Fibroblast of mammary gland (primary cell): ENCODE data around the gene GPR107.

Experiments
- DNase-seq: peaks from one replicate; pipeline ENCODE4 v3.0.0-alpha.2; 2010; ENCODE audit warnings: low read depth
- H3K4me3 ChIP-seq: 2 replicates; pipeline ENCODE4 v1.5.1; 2011; ENCODE audit warnings: low read depth, mild to moderate bottlenecking, low read length, moderate library complexity; ENCODE audit not compliant: control insufficient read depth
- TF ChIP-seq, protein P1 (sequence below): conservative IDR thresholded peaks from 2 replicates; pipeline ENCODE4 v1.5.1; 2011; ENCODE audit warnings: low read depth, low read length, inconsistent platforms; ENCODE audit not compliant: control insufficient read depth, insufficient read depth

GPR107 gene

DNA sequence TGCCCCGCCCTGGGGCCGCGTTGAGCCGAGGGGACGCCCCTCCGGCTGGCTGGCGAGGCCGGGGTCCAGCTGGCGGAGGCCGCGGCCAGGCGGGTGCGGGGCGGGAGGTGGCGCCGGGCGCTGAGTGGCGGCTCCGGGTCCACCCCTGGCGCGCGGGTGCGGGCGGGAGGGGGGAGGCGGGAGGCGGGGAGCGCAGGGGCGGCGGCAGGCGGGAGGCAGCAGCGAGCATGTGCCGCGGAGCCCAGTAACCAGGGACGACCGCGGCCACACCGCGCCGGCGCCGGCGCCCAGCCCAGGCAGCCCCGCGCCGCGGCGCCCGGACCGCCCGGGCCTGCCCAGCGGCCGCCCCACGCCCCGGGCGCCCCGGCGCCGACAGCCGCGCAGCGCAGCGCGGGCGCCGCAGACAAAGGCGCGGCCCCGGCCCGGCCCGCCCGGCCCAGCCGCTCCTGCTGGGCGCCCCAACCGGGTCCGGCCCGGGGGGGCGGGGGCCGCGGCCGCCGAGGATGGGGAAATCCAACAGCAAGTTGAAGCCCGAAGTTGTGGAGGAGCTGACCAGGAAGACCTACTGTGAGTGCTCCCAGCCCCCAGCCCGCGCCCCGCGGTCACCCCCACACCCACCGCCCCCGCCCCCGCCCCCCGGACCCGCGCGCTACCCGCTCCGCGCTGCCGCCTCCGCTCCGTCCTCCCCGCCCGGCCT lies 118.6 kb downstream of the GPR107 start, which contains the start of gene NCS1:
Gene NCS1, plus strand, starts transcription at position 244 of the 697 bp plus-strand sequence. Its CDS starts 260 bp downstream, at position 504.
- TF ChIP-seq, protein P1, sequence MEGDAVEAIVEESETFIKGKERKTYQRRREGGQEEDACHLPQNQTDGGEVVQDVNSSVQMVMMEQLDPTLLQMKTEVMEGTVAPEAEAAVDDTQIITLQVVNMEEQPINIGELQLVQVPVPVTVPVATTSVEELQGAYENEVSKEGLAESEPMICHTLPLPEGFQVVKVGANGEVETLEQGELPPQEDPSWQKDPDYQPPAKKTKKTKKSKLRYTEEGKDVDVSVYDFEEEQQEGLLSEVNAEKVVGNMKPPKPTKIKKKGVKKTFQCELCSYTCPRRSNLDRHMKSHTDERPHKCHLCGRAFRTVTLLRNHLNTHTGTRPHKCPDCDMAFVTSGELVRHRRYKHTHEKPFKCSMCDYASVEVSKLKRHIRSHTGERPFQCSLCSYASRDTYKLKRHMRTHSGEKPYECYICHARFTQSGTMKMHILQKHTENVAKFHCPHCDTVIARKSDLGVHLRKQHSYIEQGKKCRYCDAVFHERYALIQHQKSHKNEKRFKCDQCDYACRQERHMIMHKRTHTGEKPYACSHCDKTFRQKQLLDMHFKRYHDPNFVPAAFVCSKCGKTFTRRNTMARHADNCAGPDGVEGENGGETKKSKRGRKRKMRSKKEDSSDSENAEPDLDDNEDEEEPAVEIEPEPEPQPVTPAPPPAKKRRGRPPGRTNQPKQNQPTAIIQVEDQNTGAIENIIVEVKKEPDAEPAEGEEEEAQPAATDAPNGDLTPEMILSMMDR = no peak
- peak within 1 kb of the TSS; percentile 59 for H3K4me3 ChIP-seq
- peak; percentile 44 for DNase-seq

DNA sequence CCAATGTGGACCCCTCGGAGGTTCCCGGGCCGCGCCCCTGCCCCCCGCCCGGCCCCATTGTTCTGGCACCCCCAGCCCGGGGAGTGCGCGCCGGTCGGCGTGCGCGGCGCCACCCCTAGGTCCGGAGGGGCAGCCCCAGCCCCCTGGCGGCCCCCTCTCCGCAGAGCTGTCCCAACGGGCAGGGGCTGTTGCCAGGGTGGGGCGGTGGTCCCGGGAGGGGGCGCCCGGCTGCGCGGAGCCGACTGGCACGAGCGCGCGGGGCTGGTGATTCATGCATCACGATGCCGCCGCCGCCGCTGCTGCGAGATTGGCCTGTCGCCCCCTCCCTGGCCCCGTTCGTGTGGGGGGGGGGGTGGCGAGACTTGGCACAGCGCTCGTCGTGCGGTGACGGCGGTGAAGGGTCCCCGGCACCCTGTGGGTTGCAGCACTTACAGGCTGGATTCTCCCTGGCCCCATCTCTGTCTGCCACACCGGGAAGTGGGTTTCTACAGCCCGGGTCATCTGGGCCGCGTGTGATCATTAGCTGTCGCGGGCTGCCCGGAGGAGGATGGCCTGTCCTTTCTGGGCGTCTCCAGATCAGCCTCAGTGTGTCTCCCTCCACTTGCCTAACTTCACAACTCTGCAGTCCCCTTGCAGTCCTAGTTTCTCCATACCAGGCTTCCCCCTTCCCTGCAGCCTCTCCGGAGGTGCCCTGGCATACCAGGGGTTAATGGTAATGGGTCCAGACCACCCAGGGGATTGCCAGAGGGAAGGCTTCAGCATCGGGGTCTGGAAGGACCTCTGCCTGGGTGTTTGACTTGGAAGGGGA lies 119.4 kb downstream of the GPR107 start:
- no peak for DNase-seq
- TF ChIP-seq, protein P1 = no peak
- H3K4me3 ChIP-seq = peak overlapping the region; percentile 59

DNA sequence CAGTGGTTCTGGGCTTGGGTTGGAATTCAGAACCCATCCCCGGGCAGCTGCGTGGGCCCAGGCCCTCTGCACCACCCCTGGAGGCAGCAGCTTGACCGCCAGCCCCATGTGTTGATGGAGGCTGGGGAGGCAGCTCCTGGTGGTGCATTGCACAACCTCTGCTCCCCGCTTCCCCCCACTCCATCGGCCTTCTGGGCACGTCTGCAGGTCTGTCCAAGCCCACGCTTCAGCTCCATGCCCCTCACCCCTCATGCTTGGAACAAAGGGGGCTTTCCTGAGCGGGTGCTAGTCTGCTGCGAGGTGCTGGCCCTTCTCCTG lies 119.9 kb downstream of the GPR107 start:
- H3K4me3 ChIP-seq = peak overlapping the region; percentile 59
- DNase-seq = peak; percentile 25

DNA sequence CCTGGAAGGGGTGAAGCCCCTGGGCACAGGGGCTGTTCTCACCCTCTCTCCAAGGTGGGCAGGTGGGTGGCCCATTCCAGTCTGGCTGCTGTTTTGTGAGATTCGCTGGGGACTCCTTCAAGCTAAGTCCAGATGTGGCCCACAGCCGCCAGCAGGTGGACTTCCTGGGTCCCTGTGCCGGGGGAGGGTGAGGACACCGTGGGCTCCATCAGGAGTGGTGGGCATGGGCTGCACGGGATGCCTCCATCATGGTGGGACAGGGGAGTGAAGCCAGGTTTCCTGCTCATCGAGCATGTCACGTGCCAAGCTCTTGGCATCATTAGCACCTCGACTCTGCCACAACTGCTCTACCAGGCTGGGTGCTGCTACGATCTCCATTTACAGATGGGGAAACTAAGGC lies 120.3 kb downstream of the GPR107 start:
- no peak for DNase-seq
- H3K4me3 ChIP-seq = peak overlapping the region; percentile 59
- TF ChIP-seq, protein P1 = no peak

More for the DNA sequence above, 119.9 kb downstream of the GPR107 start:
- TF ChIP-seq, protein P1 = no peak

DNA sequence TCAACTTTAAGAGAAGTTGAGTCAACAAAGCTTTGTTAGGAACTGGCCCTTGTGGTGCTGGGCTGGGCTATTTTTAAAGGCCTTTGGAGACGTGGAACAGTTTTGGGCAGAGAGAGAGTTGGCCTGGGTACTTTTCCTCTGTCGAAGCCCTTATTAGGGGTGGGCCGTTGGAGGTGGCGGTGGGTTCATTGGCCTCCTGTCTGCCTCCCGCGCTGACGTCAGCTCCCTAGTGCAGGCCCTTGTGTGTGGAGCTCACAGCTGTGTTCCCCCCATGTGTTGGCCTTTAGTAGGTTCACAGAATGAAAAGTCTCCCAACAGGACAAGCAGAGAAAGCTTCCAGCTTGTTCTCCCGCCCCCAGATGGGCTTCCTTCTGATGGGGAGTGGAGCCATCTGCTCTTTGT lies 121.2 kb downstream of the GPR107 start:
- H3K4me3 ChIP-seq = no peak overlapping the region
- no peak for DNase-seq
- TF ChIP-seq, protein P1 = no peak

DNA sequence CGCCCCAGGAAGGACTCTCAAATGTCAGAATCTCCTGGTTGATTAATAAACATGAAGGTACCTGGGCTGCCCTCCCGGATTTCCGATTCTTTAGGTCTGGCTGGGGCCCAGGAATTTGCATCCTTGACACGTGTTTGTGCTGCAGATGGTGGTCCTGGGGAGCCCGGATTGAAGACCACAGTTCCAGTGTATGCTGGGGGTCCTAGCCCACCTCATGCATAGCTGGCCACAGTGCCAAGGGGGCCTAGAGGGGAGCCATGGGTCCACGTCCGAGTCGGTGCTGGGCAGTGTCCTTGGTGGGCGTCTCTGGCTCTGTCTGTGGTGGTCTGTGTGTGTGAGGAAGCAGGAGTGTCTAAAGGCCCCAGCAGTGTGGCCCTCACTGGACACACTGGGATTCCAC lies 121.6 kb downstream of the GPR107 start:
- H3K4me3 ChIP-seq = no peak overlapping the region
- no peak for DNase-seq
- TF ChIP-seq, protein P1 = no peak
